Brain microvascular endothelial cell (primary cell): ENCODE data around the gene MFRP.

Experiments
- DNase-seq: peaks from one replicate; pipeline ENCODE4 v3.0.0-alpha.2; 2020
- H3K27ac ChIP-seq: fragments of 250-450 bp; sonication (Bioruptor Pico); 2 replicates; pipeline ENCODE4 v1.5.1; 2020; ENCODE audit warnings: mild to moderate bottlenecking, moderate library complexity
- H3K27me3 ChIP-seq: fragments of 250-450 bp; sonication (Bioruptor Pico); replicated peaks from 2 replicates; pipeline ENCODE4 v1.5.1; 2020; ENCODE audit warnings: mild to moderate bottlenecking
- H3K36me3 ChIP-seq: fragments of 250-450 bp; sonication (Bioruptor Pico); replicated peaks from 2 replicates; pipeline ENCODE4 v1.5.1; 2020; ENCODE audit warnings: mild to moderate bottlenecking
- H3K4me3 ChIP-seq: 2 replicates; pipeline ENCODE4 v1.5.1; 2011; ENCODE audit warnings: low read depth, mild to moderate bottlenecking, control low read depth, low read length, moderate library complexity
- in situ Hi-C: cut with HindIII; loops from 2 replicates; pipeline ENCODE4 v1.10.0; 2017; ENCODE audit warnings: low sequenced_read_pairs, low pct_ligation_motif_present
- TF ChIP-seq, protein P1 (sequence below): IDR thresholded peaks from 2 replicates; pipeline ENCODE4 v1.5.1; 2011; ENCODE audit warnings: low read depth, mild to moderate bottlenecking, moderate library complexity, low read length, control low read depth, inconsistent platforms; ENCODE audit errors: missing control alignments

The MFRP gene

GRCh38 chr11:119317592-119318239 is 28.8 kb downstream of the MFRP start:
- no peak overlapping the region for H3K4me3 ChIP-seq
- H3K36me3 ChIP-seq = no peaks in the 10 kb centered on the region
- in situ Hi-C loops = no loop called here
- no peaks in the 10 kb centered on the region for H3K27me3 ChIP-seq
- no peak for DNase-seq
- no peak overlapping the region for H3K27ac ChIP-seq
- TF ChIP-seq, protein P1, sequence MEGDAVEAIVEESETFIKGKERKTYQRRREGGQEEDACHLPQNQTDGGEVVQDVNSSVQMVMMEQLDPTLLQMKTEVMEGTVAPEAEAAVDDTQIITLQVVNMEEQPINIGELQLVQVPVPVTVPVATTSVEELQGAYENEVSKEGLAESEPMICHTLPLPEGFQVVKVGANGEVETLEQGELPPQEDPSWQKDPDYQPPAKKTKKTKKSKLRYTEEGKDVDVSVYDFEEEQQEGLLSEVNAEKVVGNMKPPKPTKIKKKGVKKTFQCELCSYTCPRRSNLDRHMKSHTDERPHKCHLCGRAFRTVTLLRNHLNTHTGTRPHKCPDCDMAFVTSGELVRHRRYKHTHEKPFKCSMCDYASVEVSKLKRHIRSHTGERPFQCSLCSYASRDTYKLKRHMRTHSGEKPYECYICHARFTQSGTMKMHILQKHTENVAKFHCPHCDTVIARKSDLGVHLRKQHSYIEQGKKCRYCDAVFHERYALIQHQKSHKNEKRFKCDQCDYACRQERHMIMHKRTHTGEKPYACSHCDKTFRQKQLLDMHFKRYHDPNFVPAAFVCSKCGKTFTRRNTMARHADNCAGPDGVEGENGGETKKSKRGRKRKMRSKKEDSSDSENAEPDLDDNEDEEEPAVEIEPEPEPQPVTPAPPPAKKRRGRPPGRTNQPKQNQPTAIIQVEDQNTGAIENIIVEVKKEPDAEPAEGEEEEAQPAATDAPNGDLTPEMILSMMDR = no peak

- H3K36me3 ChIP-seq = no peaks in the 10 kb centered on the region
- peak within 1 kb of the TSS; percentile 62 for H3K4me3 ChIP-seq
- DNase-seq = no peak
- in situ Hi-C loops = no loop called here
- no peaks in the 10 kb centered on the region for H3K27me3 ChIP-seq
- TF ChIP-seq, protein P1 = no peak
- H3K27ac ChIP-seq = no peak within 1 kb of the TSS
Observed at GRCh38 chr11:119316729-119317591, 29.5 kb downstream of the MFRP start, which contains the start of gene MCAM. MCAM (minus strand) TSS chr11:119317130; CDS start chr11:119317101, 29 bp downstream.

- TF ChIP-seq, protein P1 = no peak
- in situ Hi-C loops = no loop called here
- DNase-seq = no peak
- Histone ChIP-seq H3K27me3 (no peaks in the 10 kb centered on the region), H3K4me3 (peak overlapping the region; percentile 62), H3K27ac (no peak overlapping the region), H3K36me3 (no peaks in the 10 kb centered on the region)
Observed at GRCh38 chr11:119316016-119316728, 30.3 kb downstream of the MFRP start.

- H3K27ac ChIP-seq = no peak overlapping the region
- H3K4me3 ChIP-seq = peak overlapping the region; percentile 62
- no peaks in the 10 kb centered on the region for H3K27me3 ChIP-seq
- in situ Hi-C loops = no loop called here
- TF ChIP-seq, protein P1 = peak; percentile 25
- DNase-seq = no peak
- no peaks in the 10 kb centered on the region for H3K36me3 ChIP-seq
Observed at GRCh38 chr11:119315131-119316015, 31.1 kb downstream of the MFRP start.

- no peak for DNase-seq
- no peaks in the 10 kb centered on the region for H3K27me3 ChIP-seq
- H3K27ac ChIP-seq = no peak overlapping the region
- in situ Hi-C loops = no loop called here
- TF ChIP-seq, protein P1 = no peak
- H3K36me3 ChIP-seq = no peaks in the 10 kb centered on the region
- H3K4me3 ChIP-seq = no peak overlapping the region
Observed at GRCh38 chr11:119314726-119315125, 31.8 kb downstream of the MFRP start.
